ENCODE data around the gene A2M. TPM values are rescaled to one million over a fixed set of nuclear protein-coding genes. Genes with fewer than 3 reads are reported as not detected.

The A2M gene
- total and polyA plus RNA-seq, 2 donors (not counting 1 experiment from before 2014, with no cell fraction given) = 0.04 TPM; not detected in 1

DNA sequence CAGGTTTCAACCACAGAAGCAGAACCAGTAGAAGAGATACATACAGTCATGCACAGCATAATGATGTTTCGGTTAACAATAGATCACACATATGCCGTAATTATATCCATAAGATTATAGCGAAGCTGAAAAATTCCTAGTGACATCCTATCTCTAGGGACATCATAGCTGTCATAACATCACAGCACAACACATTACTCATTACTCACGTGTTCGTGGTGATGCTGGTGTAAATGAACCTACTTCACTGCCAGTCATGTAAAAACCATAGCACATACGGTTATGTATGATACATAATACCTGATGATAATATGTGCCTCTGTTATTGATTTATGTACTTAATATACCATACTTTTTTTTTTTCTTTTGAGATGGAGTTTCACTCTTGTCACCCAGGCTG lies 81.6 kb downstream of the A2M start:
- no peaks in the 10 kb centered on the region for H3K4me1 Mint-ChIP-seq
- ATAC-seq (ENCODE audit: low read depth) = no peak

More for the DNA sequence above, 81.6 kb downstream of the A2M start:
- H3K4me3 ChIP-seq (ENCODE audit: control extremely low read depth in 1 of 5, extremely low read depth in 1 of 5, insufficient read depth in 1 of 5, low read depth in 2 of 5, low read length in 4 of 5) = no peak overlapping the region
- no peak for DNase-seq
- no peaks in the 10 kb centered on the region for H3K79me2 ChIP-seq (ENCODE audit: control insufficient read depth, insufficient read depth, low read length)
- no peak overlapping the region for H3K27ac ChIP-seq (ENCODE audit: low read length in 2 of 2)
- no peak for TF ChIP-seq CTCF (IDR thresholded peaks at IDR 0.05)
- no peak for TF ChIP-seq EZH2 (IDR thresholded peaks at IDR 0.05; ENCODE audit: borderline replicate concordance, insufficient read depth, low read depth, low read length, poor library complexity, severe bottlenecking)
- H3K9me3 ChIP-seq (ENCODE audit: control extremely low read depth in 1 of 3, control insufficient read depth in 2 of 3, insufficient read depth in 1 of 3, low read length in 2 of 3) = peaks cover 0 to 3% (median 0%) of the 10 kb centered on the region in 3 donors
- Mint-ChIP-seq H3K27ac (no peak overlapping the region), H3K4me3 (no peak overlapping the region), H3K9me3 (ENCODE audit: insufficient read depth) (no peaks in the 10 kb centered on the region), H3K27me3 (no peaks in the 10 kb centered on the region)
- H3K27me3 ChIP-seq (replicated peaks in 1 of 4; ENCODE audit: control extremely low read depth in 1 of 4, control insufficient read depth in 3 of 4, insufficient read depth in 4 of 4, low read length in 3 of 4) = no peaks in the 10 kb centered on the region
- H3K36me3 ChIP-seq (replicated peaks in 1 of 2; ENCODE audit: control extremely low read depth in 1 of 2, control insufficient read depth in 1 of 2, extremely low read depth in 1 of 2, insufficient read depth in 2 of 2, low read length in 1 of 2) = no peaks in the 10 kb centered on the region
- no peaks in the 10 kb centered on the region for H3K4me1 ChIP-seq (ENCODE audit: control insufficient read depth in 2 of 2, insufficient read depth in 2 of 2, low read length in 2 of 2)
- no peaks in the 10 kb centered on the region for H4K20me1 ChIP-seq (ENCODE audit: control insufficient read depth, insufficient read depth, low read length, poor library complexity, severe bottlenecking)
- POLR2A ChIA-PET = no interaction called here
- CTCF ChIA-PET = interaction anchor here (0.9 to 2.5 kb wide), 6 partner anchors 10 to 490 kb away, joined by 3 to 8 read pairs (median 6); no protein-coding TSS in a partner anchor
- no peak overlapping the region for H2AFZ ChIP-seq (ENCODE audit: insufficient read depth, low read depth, low read length, poor library complexity, severe bottlenecking)
- intact Hi-C loops (cut with micrococcal nuclease) = loop anchor here (10.0 kb wide), 1 partner anchor 119 kb away; the partner anchor contains the start of gene PHC1
- H3K4me2 ChIP-seq (replicated peaks; ENCODE audit: low read depth, low read length, poor library complexity, severe bottlenecking) = no peak overlapping the region
- no peak overlapping the region for H3K9ac ChIP-seq (ENCODE audit: low read length)
- WGBS (ENCODE audit: insufficient coverage) = 97% methylated on average over 3 of the region's 6 CpGs
